ENCODE measurements around the gene ALG11. TPM values are rescaled to one million over a fixed set of nuclear protein-coding genes. Genes with fewer than 3 reads are reported as not detected.
A peak's percentile ranks its signal among the peaks of the same experiment; 100 is the strongest.

Gene ALG11
- total RNA-seq, 1 donor from 2014 or later: 22.7 TPM

GRCh38 chr13:51993713-51994112, 18.5 kb upstream of the ALG11 start:
- Histone ChIP-seq H3K27ac (replicated peaks) (no peak overlapping the region), H3K9me3 (replicated peaks) (no peaks in the 10 kb centered on the region), H3K27me3 (ENCODE audit: low read depth) (no peaks in the 10 kb centered on the region), H3K4me1 (peaks cover 28% of the 10 kb centered on the region), H3K36me3 (no peaks in the 10 kb centered on the region), H3K4me3 (no peak overlapping the region)
- TF ChIP-seq CTCF (IDR thresholded peaks at IDR 0.05; ENCODE audit: borderline replicate concordance): no peak
- intact Hi-C loops (cut with micrococcal nuclease): no loop called here
- DNase-seq: no peak

- H3K4me1 ChIP-seq: peaks cover 44% of the 10 kb centered on the region
- no peaks in the 10 kb centered on the region for H3K36me3 ChIP-seq
- DNase-seq: peak; percentile 35
- H3K9me3 ChIP-seq (replicated peaks): no peaks in the 10 kb centered on the region
- no peak for TF ChIP-seq CTCF (IDR thresholded peaks at IDR 0.05; ENCODE audit: borderline replicate concordance)
- no peaks in the 10 kb centered on the region for H3K27me3 ChIP-seq (ENCODE audit: low read depth)
- peak overlapping the region; percentile 70 for H3K27ac ChIP-seq (replicated peaks)
- peak overlapping the region; percentile 39 for H3K4me3 ChIP-seq
- intact Hi-C loops (cut with micrococcal nuclease): no loop called here
Observed at GRCh38 chr13:51995677-51996551, 16.3 kb upstream of the ALG11 start.

DNA sequence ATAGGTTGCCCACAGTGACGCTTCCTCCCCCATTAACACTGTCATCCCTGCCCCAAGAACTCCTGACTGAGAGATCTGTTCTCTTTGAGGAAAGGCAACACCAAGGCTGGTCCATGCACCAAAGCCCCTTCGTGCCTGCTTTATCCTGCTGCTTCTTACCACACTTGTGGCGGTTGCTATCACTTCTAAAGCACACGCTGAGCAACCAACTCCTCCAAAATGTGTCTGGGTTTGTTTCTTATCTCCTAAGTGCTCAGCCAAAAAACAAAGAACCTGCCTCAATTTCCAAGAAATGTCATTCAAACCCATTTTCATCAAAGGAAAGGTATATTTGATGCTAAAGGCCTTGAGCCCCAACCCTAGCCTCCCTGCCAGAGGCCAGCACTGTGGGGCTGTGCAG, 15.6 kb upstream of the ALG11 start:
- Histone ChIP-seq H3K27me3 (ENCODE audit: low read depth) (no peaks in the 10 kb centered on the region), H3K4me3 (no peak overlapping the region), H3K27ac (replicated peaks) (no peak overlapping the region), H3K36me3 (no peaks in the 10 kb centered on the region), H3K9me3 (replicated peaks) (no peaks in the 10 kb centered on the region), H3K4me1 (peaks cover 44% of the 10 kb centered on the region)
- DNase-seq: no peak
- intact Hi-C loops (cut with micrococcal nuclease): no loop called here
- TF ChIP-seq CTCF (IDR thresholded peaks at IDR 0.05; ENCODE audit: borderline replicate concordance): no peak

GRCh38 chr13:51997186-51997585, 15.0 kb upstream of the ALG11 start:
- TF ChIP-seq CTCF (IDR thresholded peaks at IDR 0.05; ENCODE audit: borderline replicate concordance): no peak
- no peaks in the 10 kb centered on the region for H3K27me3 ChIP-seq (ENCODE audit: low read depth)
- peaks cover 44% of the 10 kb centered on the region for H3K4me1 ChIP-seq
- no peak for DNase-seq
- H3K27ac ChIP-seq (replicated peaks): no peak overlapping the region
- no peaks in the 10 kb centered on the region for H3K36me3 ChIP-seq
- no peak overlapping the region for H3K4me3 ChIP-seq
- no peaks in the 10 kb centered on the region for H3K9me3 ChIP-seq (replicated peaks)
- intact Hi-C loops (cut with micrococcal nuclease): no loop called here

- intact Hi-C loops (cut with micrococcal nuclease): no loop called here
- no peak for DNase-seq
- no peak overlapping the region for H3K27ac ChIP-seq (replicated peaks)
- no peak overlapping the region for H3K4me3 ChIP-seq
- H3K27me3 ChIP-seq (ENCODE audit: low read depth): no peaks in the 10 kb centered on the region
- H3K36me3 ChIP-seq: no peaks in the 10 kb centered on the region
- no peaks in the 10 kb centered on the region for H3K9me3 ChIP-seq (replicated peaks)
- peaks cover 44% of the 10 kb centered on the region for H3K4me1 ChIP-seq
- TF ChIP-seq CTCF (IDR thresholded peaks at IDR 0.05; ENCODE audit: borderline replicate concordance): no peak
Observed at GRCh38 chr13:51997641-51998330, 14.4 kb upstream of the ALG11 start.
